Right atrium auricular region (tissue), 2 donors: ENCODE results near the gene HIPK2. TPM values are rescaled to one million over a fixed set of nuclear protein-coding genes. Genes with fewer than 3 reads are reported as not detected.

Experiments used
- DNase-seq: peaks from one replicate; pipeline ENCODE4 v3.0.0-alpha.2; 2019; ENCODE audit warnings: low spot score
- H3K27ac ChIP-seq, 2 donors: fragments of 200-600 bp; sonication (generic); 1 replicate in 1 of 2; 2 replicates in 1 of 2; pipeline ENCODE4 v1.5.1; 2016 to 2019
- H3K27me3 ChIP-seq, 2 donors: fragments of 200-600 bp; sonication (generic); one replicate each; pipeline versions ENCODE4 v1.5.1 to v1.6.0; 2017 to 2019
- H3K36me3 ChIP-seq: fragments of 200-600 bp; sonication (generic); one replicate; pipeline ENCODE4 v1.5.1; 2016
- H3K4me1 ChIP-seq, 2 donors: fragments of 200-600 bp; sonication (generic); one replicate each; pipeline versions ENCODE4 v1.5.1 to v1.6.0; 2017 to 2019
- H3K4me3 ChIP-seq, 2 donors: fragments of 200-600 bp; sonication (generic); 1 replicate in 1 of 2; 2 replicates in 1 of 2; pipeline ENCODE4 v1.5.1; 2017 to 2019; ENCODE audit warnings: mild to moderate bottlenecking in 1 of 2, moderate library complexity in 1 of 2
- H3K9me3 ChIP-seq, 2 donors: fragments of 200-600 bp; sonication (generic); one replicate each; pipeline ENCODE4 v1.5.1; 2019
- total RNA-seq, 2 donors: library from RNA; depleted of rRNA; stranded (reverse); fragments of >200 nt; gene quantifications; one replicate each; pipeline ENCODE4 v1.1.0, GENCODE V29; 2016
- TF ChIP-seq, protein P1 (sequence below), 2 donors: fragments of 200-600 bp; sonication (generic); IDR thresholded peaks; one replicate each; pipeline ENCODE4 v1.5.1; 2019; ENCODE audit warnings: antibody characterized with exemption in 2 of 2

The HIPK2 gene
- total RNA-seq, 2 donors from 2014 or later = 87.0 to 131 TPM

DNA sequence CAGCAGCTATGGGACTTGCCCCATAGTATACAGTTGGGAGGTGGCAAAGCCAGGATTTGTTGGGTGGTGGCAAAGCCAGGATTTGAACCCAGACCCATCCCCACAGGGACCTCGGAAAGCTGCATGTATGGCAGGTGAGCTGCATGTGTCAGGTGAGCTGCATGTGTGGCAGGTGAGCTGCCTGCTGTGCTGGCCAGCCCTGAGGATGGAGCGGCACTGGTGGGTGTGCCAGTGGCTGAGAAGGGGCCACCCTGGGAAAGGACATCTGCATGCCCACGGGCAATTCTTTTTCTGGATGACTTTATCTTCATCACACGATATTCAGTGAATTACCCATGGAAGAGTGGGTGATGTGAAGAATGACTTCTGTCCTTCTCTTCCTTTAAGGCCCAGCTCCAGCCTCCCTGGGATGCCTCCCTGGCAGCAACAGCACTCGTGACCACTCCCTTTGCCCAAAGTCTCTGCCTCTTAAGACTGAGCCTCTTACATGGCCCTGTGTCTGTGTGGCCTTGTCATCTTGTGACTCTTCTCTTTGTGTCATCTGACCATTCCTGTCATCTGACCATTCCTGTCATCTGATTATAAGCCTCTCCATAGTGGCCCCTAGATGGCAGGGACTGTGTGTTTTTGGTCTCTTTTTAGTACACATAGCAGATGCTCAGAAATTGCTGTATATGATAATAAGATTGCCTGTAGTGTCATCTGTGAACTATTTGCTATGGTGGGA, 229.3 kb downstream of the HIPK2 start:
- H3K4me1 ChIP-seq = no peaks in the 10 kb centered on the region
- TF ChIP-seq, protein P1, sequence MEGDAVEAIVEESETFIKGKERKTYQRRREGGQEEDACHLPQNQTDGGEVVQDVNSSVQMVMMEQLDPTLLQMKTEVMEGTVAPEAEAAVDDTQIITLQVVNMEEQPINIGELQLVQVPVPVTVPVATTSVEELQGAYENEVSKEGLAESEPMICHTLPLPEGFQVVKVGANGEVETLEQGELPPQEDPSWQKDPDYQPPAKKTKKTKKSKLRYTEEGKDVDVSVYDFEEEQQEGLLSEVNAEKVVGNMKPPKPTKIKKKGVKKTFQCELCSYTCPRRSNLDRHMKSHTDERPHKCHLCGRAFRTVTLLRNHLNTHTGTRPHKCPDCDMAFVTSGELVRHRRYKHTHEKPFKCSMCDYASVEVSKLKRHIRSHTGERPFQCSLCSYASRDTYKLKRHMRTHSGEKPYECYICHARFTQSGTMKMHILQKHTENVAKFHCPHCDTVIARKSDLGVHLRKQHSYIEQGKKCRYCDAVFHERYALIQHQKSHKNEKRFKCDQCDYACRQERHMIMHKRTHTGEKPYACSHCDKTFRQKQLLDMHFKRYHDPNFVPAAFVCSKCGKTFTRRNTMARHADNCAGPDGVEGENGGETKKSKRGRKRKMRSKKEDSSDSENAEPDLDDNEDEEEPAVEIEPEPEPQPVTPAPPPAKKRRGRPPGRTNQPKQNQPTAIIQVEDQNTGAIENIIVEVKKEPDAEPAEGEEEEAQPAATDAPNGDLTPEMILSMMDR (IDR thresholded peaks at IDR 0.05) = no peak
- H3K27me3 ChIP-seq = no peaks in the 10 kb centered on the region
- H3K27ac ChIP-seq = no peak overlapping the region
- no peaks in the 10 kb centered on the region for H3K9me3 ChIP-seq
- no peak overlapping the region for H3K4me3 ChIP-seq
- no peak for DNase-seq
- no peaks in the 10 kb centered on the region for H3K36me3 ChIP-seq

DNA sequence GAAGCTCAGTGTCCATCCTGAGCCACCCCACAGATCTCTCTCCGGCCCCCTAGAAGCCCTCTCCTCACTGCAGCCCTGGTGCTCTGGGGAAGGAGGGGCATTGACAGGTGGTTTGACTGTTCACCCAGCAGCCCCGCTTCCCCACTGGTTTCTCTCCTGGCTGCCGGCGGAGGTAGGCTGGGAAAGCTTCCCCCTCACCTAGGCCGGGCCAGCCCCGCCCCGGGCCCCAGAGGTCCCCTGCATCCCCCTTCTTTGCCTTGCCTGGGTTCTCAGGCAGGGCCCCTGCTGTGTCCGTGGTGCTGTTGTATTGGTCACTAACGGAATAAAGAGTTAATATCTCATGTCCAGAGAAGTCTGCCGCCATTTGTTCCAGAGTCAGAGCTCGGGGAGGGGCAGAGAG, 233.2 kb downstream of the HIPK2 start:
- Histone ChIP-seq H3K4me1 (no peaks in the 10 kb centered on the region), H3K36me3 (no peaks in the 10 kb centered on the region), H3K4me3 (no peak overlapping the region), H3K27me3 (no peaks in the 10 kb centered on the region), H3K9me3 (no peaks in the 10 kb centered on the region), H3K27ac (no peak overlapping the region)
- TF ChIP-seq, protein P1 (IDR thresholded peaks at IDR 0.05) = no peak
- no peak for DNase-seq

DNA sequence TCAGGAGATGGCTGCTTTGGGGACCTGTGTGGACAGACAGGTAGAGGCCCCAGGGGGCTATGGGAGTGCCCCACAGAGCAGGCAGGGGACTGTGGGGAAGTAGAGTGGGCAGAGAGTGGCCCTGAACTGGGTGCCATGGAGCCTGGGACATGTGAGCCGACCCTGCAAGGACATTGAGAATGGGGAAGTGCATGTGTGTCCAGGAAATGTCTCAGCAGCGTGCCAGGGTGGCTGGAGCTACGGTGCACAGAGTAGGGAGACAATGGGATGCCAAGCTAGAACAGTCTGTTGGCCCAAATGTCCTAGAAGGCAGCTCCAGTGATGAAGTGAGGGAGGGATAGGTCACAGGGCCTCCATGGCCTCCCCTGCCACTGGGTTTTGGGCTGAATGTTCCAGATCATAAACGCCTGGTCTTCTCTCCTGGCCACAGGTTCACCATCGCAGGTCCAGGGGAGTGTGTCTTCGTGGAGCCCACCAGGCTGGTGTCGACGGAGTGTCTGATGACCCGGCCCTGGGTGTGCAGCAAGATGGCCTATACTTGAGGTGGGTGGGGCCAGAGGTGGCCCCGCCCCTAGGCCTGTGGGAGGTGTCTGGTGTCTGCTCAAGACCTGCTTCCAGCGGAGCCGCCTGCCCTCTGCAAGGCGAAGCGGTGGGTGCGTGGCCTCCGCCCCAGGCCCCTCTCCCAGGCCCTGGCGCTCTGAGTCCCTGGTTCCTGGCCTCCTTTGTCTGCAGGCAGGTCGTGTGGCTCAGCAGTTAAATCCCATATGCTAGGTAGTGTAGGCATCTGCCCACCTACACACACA, 233.8 kb downstream of the HIPK2 start:
- no peaks in the 10 kb centered on the region for H3K27me3 ChIP-seq
- H3K4me1 ChIP-seq = no peaks in the 10 kb centered on the region
- no peak for DNase-seq
- no peaks in the 10 kb centered on the region for H3K9me3 ChIP-seq
- TF ChIP-seq, protein P1 (IDR thresholded peaks at IDR 0.05) = no peak
- H3K36me3 ChIP-seq = no peaks in the 10 kb centered on the region
- H3K27ac ChIP-seq = no peak overlapping the region
- H3K4me3 ChIP-seq = no peak overlapping the region

DNA sequence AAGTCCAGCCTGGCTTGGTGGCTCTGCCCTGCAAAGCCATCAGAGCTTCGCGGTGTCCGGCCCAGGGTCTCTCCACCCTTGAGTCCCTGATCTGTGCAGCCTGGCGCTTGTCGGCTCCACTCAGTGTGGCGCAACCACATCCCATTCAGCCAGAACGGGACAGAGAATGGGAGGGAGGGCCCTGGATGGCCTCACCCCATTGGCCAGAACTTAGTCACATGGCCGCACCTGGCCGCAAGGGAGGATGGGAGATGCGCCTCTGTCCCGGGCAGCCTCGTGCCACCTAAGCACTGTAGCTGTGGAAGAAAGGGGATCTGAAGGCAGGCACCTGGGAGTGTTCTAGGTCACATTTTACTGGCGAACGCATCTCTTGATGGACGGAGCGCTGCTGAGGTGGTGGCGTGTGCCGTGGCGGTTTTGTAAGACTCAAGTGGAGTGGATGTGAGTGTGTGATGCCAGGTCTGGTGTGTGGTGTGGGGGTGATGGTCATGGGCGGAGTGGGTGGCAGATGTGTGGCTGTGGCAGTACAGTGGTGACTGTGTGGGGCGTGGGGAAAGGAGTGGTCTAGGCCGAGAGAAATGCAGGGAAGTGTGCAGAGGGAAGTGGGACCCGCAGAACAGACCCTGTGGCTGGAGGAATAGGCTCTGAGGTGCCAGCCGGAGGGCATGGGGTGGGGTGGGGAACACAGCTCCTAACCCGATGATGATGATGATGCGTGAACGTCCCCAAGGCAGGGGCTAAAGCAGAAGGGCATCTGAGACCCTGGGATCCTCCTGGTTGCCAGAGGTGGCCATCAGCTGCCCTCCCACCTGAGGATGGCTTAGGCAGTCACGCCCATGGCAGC, 235.3 kb downstream of the HIPK2 start:
- TF ChIP-seq, protein P1 (IDR thresholded peaks at IDR 0.05) = no peak
- H3K4me1 ChIP-seq = no peaks in the 10 kb centered on the region
- DNase-seq = no peak
- H3K27me3 ChIP-seq = no peaks in the 10 kb centered on the region
- no peaks in the 10 kb centered on the region for H3K9me3 ChIP-seq
- H3K27ac ChIP-seq = no peak overlapping the region
- H3K4me3 ChIP-seq = no peak overlapping the region
- no peaks in the 10 kb centered on the region for H3K36me3 ChIP-seq

DNA sequence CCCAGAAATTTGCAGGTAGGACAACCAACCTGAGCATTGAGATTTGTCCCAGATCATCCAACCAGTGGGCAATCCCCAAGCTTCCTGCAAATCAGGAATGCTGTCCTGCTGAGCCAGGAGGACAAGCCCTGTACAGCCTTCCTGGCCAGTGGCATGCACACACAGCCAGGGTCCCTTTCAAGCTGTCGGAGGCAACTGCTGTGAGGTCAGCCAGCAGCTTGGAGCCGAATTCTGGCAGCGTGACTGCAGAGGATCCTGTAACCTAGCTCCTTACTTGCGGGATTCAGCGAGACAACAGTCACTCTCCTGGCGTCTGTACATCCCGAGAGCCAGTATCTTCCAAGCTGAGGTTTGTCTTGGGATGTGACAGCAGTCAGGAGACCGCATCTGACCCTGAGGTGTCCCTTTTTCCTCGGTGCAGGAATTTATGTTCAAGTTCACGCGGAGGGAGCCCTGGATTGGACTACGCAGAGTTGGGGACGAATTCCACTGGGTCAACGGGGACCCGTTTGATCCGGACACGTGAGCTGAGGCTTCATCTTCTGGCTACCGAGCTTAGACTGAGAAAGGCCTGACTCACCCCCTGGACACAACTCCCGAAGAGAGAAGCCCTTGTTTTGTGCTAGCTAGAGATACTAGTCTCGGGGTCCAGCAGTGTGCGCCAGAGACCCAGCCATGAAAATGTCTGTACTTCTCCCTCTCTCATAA, 236.0 kb downstream of the HIPK2 start:
- no peaks in the 10 kb centered on the region for H3K9me3 ChIP-seq
- H3K27me3 ChIP-seq = no peaks in the 10 kb centered on the region
- no peaks in the 10 kb centered on the region for H3K4me1 ChIP-seq
- H3K27ac ChIP-seq = no peak overlapping the region
- DNase-seq = no peak
- no peak overlapping the region for H3K4me3 ChIP-seq
- H3K36me3 ChIP-seq = no peaks in the 10 kb centered on the region
- TF ChIP-seq, protein P1 (IDR thresholded peaks at IDR 0.05) = no peak
